Dedifferentiated amniotic fluid mesenchymal stem cell (primary cell): ENCODE data around the gene HBS1L.

Source experiments
- DNase-seq: peaks from one replicate; pipeline ENCODE4 v3.0.0-alpha.2; 2016; ENCODE audit errors: extremely low spot score

The HBS1L gene

GRCh38 chr6:134918418-134918961 lies 136.1 kb downstream of the HBS1L start:
- DNase-seq = no peak

GRCh38 chr6:134911547-134911946 lies 143.1 kb downstream of the HBS1L start:
- peak; percentile 32 for DNase-seq

GRCh38 chr6:134910593-134910935 lies 144.1 kb downstream of the HBS1L start:
- no peak for DNase-seq
